GM12878 (cell line): ENCODE data around the gene SCRN2. TPM values are rescaled to one million over a fixed set of nuclear protein-coding genes. Genes with fewer than 3 reads are reported as not detected.

Experiments used
- ATAC-seq: fragments of 200-7000 bp; cut with Tn5 transposase; 3 replicates; pipeline ENCODE4 v1.9.1; 2020; ENCODE audit warnings: mild to moderate bottlenecking, moderate library complexity
- BruUV-seq: library from RNA; stranded (reverse); fragments of 400-500 nt; replicated peaks from 2 replicates; lab custom pipeline; 2021; lab: Mats Ljungman, UMichigan
- CTCF ChIA-PET: fragments of 300-600 bp; sonication (Branson Sonifier 250); formaldehyde crosslinking; extraction: SDS; loops from one replicate; lab custom pipeline; 2021; ENCODE audit warnings: inconsistent platforms; lab: Yijun Ruan, JAX
- POLR2A ChIA-PET: fragments of 350-600 bp; formaldehyde crosslinking; extraction: SDS; loops from one replicate; lab custom pipeline; 2021; ENCODE audit warnings: inconsistent platforms; lab: Charles Lee
- RAD21 ChIA-PET: fragments of 300-600 bp; sonication (Branson Sonifier 250); formaldehyde crosslinking; loops from one replicate; lab custom pipeline; 2023; ENCODE audit warnings: antibody characterized with exemption; ENCODE audit not compliant: unreplicated experiment; lab: Charles Lee
- SMC1A ChIA-PET: fragments of 300-600 bp; sonication (Branson Sonifier 250); formaldehyde crosslinking; loops from one replicate; lab custom pipeline; 2023; ENCODE audit not compliant: unreplicated experiment, uncharacterized antibody; lab: Charles Lee
- DNase-seq: peaks from one replicate; pipeline ENCODE4 v3.0.0-alpha.2; 2011; ENCODE audit warnings: low read depth, low spot score
- FAIRE-seq: peaks from 3 replicates; lab custom pipeline; 2011; peaks lifted over from hg19 to GRCh38; lab: Jason Lieb, UNC
- H2AFZ ChIP-seq: 2 replicates; pipeline ENCODE4 v1.6.0; 2011; ENCODE audit warnings: low read depth, low read length, control low read depth; ENCODE audit not compliant: control insufficient read depth
- H3K27ac ChIP-seq: 2 replicates; pipeline ENCODE4 v1.5.1; 2011; ENCODE audit warnings: control low read depth; ENCODE audit not compliant: control insufficient read depth, insufficient read depth
- H3K27me3 ChIP-seq, 2 experiments: replicated peaks in 1 of 2; 2 replicates each; pipeline versions ENCODE4 v1.6.0 to v1.6.1; 2011; ENCODE audit warnings: low read length in 1 of 2; ENCODE audit not compliant: control insufficient read depth in 2 of 2, insufficient read depth in 2 of 2
- H3K36me3 ChIP-seq, 2 experiments: 2 replicates each; pipeline ENCODE4 v1.5.1; 2011; ENCODE audit warnings: low read length in 1 of 2; ENCODE audit not compliant: control insufficient read depth in 2 of 2, insufficient read depth in 2 of 2
- H3K4me1 ChIP-seq: 2 replicates; pipeline ENCODE4 v1.6.1; 2011; ENCODE audit warnings: mild to moderate bottlenecking, low read length, moderate library complexity, mixed read lengths; ENCODE audit not compliant: control insufficient read depth, insufficient read depth
- H3K4me2 ChIP-seq: 2 replicates; pipeline ENCODE4 v1.6.0; 2011; ENCODE audit warnings: control low read depth; ENCODE audit not compliant: control insufficient read depth, insufficient read depth
- H3K4me3 ChIP-seq: fragments of 200-600 bp; sonication (generic); 2 replicates; pipeline ENCODE4 v1.5.1; 2016
- H3K79me2 ChIP-seq: 2 replicates; pipeline ENCODE4 v1.6.0; 2011; ENCODE audit warnings: low read length; ENCODE audit not compliant: control insufficient read depth, insufficient read depth
- H3K9ac ChIP-seq: 2 replicates; pipeline ENCODE4 v1.8.0; 2011; ENCODE audit warnings: low read length, control low read depth, mixed read lengths; ENCODE audit not compliant: control insufficient read depth, insufficient read depth
- H3K9me3 ChIP-seq: replicated peaks from 3 replicates; pipeline ENCODE4 v1.5.1; 2011; ENCODE audit warnings: mild to moderate bottlenecking, low read length; ENCODE audit not compliant: control insufficient read depth, insufficient read depth
- H4K20me1 ChIP-seq: 2 replicates; pipeline ENCODE4 v1.6.0; 2011; ENCODE audit not compliant: control insufficient read depth, insufficient read depth
- HCFC1 ChIP-seq: fragments of 150-350 bp; IDR thresholded peaks from 2 replicates; pipeline ENCODE4 v1.6.1; 2014; ENCODE audit warnings: low read length
- JUND ChIP-seq: IDR thresholded peaks from 2 replicates; pipeline ENCODE4 v1.6.1; 2012; ENCODE audit warnings: low read depth, mild to moderate bottlenecking, low read length, improper control_type of control experiment, moderate library complexity
- KAT2A ChIP-seq: conservative IDR thresholded peaks from 2 replicates; pipeline ENCODE4 v1.6.1; 2011; ENCODE audit warnings: low read depth, low read length; ENCODE audit not compliant: control insufficient read depth
- LARP7 ChIP-seq: fragments of 450-650 bp; IDR thresholded peaks from 2 replicates; pipeline ENCODE4 v1.6.1; 2017; ENCODE audit warnings: mild to moderate bottlenecking
- MYB ChIP-seq: fragments of 150-350 bp; IDR thresholded peaks from 2 replicates; pipeline ENCODE4 v1.6.1; 2014; ENCODE audit warnings: mild to moderate bottlenecking, low read depth, low read length, borderline replicate concordance
- NFYA ChIP-seq: IDR thresholded peaks from 2 replicates; pipeline ENCODE4 v1.6.1; 2011; ENCODE audit warnings: low read depth, mild to moderate bottlenecking, low read length, improper control_type of control experiment, borderline replicate concordance
- NR2C1 ChIP-seq: fragments of 450-650 bp; IDR thresholded peaks from 2 replicates; pipeline ENCODE4 v1.6.1; 2017; ENCODE audit warnings: antibody characterized with exemption, mild to moderate bottlenecking, moderate library complexity
- NR2C2 ChIP-seq: IDR thresholded peaks from 2 replicates; pipeline ENCODE4 v1.6.1; 2011; ENCODE audit warnings: borderline replicate concordance, low read depth; ENCODE audit not compliant: control insufficient read depth, insufficient read length
- NR2F1 ChIP-seq: fragments of 450-650 bp; conservative IDR thresholded peaks from 2 replicates; pipeline ENCODE4 v1.6.1; 2017; ENCODE audit warnings: mild to moderate bottlenecking
- PAX5 ChIP-seq: IDR thresholded peaks from 2 replicates; pipeline ENCODE4 v1.6.1; 2011; ENCODE audit warnings: low read depth, low read length, borderline replicate concordance
- PBX3 ChIP-seq: IDR thresholded peaks from 2 replicates; pipeline ENCODE4 v1.6.1; 2011; ENCODE audit warnings: mild to moderate bottlenecking, low read depth, low read length, moderate library complexity; ENCODE audit not compliant: insufficient replicate concordance
- POU2F2 ChIP-seq: IDR thresholded peaks from 3 replicates; pipeline ENCODE4 v1.6.1; 2011; ENCODE audit warnings: low read depth, mild to moderate bottlenecking, low read length, borderline replicate concordance
- REST ChIP-seq: IDR thresholded peaks from 2 replicates; pipeline ENCODE4 v1.6.1; 2012; ENCODE audit warnings: mild to moderate bottlenecking, low read depth, low read length
- WRNIP1 ChIP-seq: IDR thresholded peaks from 2 replicates; pipeline ENCODE4 v1.6.1; 2011; ENCODE audit warnings: low read depth, low read length, improper control_type of control experiment, borderline replicate concordance
- WGBS: methylation state at CpG from one replicate; pipeline ENCODE4 v1.1.6; 2016; ENCODE audit warnings: low lambda C conversion rate; ENCODE audit not compliant: insufficient replicate concordance, insufficient coverage; ENCODE audit errors: missing lambda C conversion rate; 5-methylcytosine and 5-hydroxymethylcytosine counted together
- in situ Hi-C: fragments of 300-500 bp; cut with MboI; formaldehyde crosslinking; loops from 9 replicates; pipeline ENCODE4 v1.14.3; 2018; ENCODE audit warnings: mixed read lengths
- intact Hi-C: fragments of 100-400 bp; cut with micrococcal nuclease; formaldehyde crosslinking; loops from one replicate; pipeline ENCODE4 v1.14.2; 2022; ENCODE audit not compliant: unreplicated experiment
- polyA plus RNA-seq, 11 experiments: library from polyadenylated mRNA; depleted of rRNA in 4 of 11; unstranded in 6 of 11; stranded (reverse) in 5 of 11; fragments of >200 nt; fragmentation: Nextera tagmentation in 4 of 11; fragmentation: Illumina TruSeq in 1 of 11; extraction: Ambion mirVana in 4 of 11; extraction: Trizol in 1 of 11; gene quantifications; 1 replicate in 1 of 11; 2 replicates in 10 of 11; pipeline versions ENCODE4 v1.2.1 to v1.2.3, GENCODE V29; 2011 to 2016; ENCODE audit warnings: inconsistent platforms in 2 of 11, missing spikeins in 2 of 11, low read depth in 1 of 11
- total RNA-seq, 4 experiments: library from RNA; depleted of rRNA in 3 of 4; stranded (reverse); fragments of >200 nt in 3 of 4; fragmentation: Illumina TruSeq in 1 of 4; extraction: Trizol in 1 of 4; gene quantifications; 2 replicates each; pipeline versions ENCODE4 v1.2.1 to v1.2.3, GENCODE V29; 2013 to 2021
- TF ChIP-seq, protein P1 (sequence below): fragments of 450-650 bp; IDR thresholded peaks from 2 replicates; pipeline ENCODE4 v1.6.1; 2014; ENCODE audit warnings: mild to moderate bottlenecking

Gene SCRN2
- total and polyA plus RNA-seq, 10 of the 15 experiments (the other 5 are each of a cell fraction or from before 2014, with no cell fraction given), result 0.34 to 33.3 (median 20.1) TPM

GRCh38 chr17:47884427-47884740, 43.3 kb upstream of the SCRN2 start:
- Histone ChIP-seq H3K36me3 (no peaks in the 10 kb centered on the region), H3K4me2 (no peak overlapping the region), H3K9me3 (no peaks in the 10 kb centered on the region), H3K27me3 (no peaks in the 10 kb centered on the region; a peak in 1 of 4 replicates), H2AFZ (no peak overlapping the region), H3K27ac (no peak overlapping the region), H3K4me1 (no peaks in the 10 kb centered on the region), H3K79me2 (no peaks in the 10 kb centered on the region), H4K20me1 (no peaks in the 10 kb centered on the region), H3K4me3 (no peak overlapping the region), H3K9ac (no peak overlapping the region)
- ATAC-seq (no peak), FAIRE-seq (no peak), DNase-seq (no peak)
- intact Hi-C loops (no loop called here), in situ Hi-C loops (no loop called here)
- ChIA-PET CTCF (interaction anchor here (0.8 to 14.9 kb wide), 4 partner anchors 11 to 86 kb away, joined by 3 to 502 read pairs (median 4); partner anchors contain the start of genes CDK5RAP3, SCRN2 and SP6), POLR2A (interaction anchor here (1.0 kb wide), 1 partner anchor 13 kb away, joined by 3 read pairs; no protein-coding TSS in a partner anchor), RAD21 (interaction anchor here (10.9 kb wide), 1 partner anchor 42 kb away, joined by 206 read pairs; the partner anchor contains the start of gene SCRN2), SMC1A (interaction anchor here (14.5 kb wide), 1 partner anchor 37 kb away, joined by 231 read pairs; the partner anchor contains the start of genes SCRN2 and SP6)
- TF ChIP-seq MYB (no peak), HCFC1 (no peak), NR2C2 (no peak), REST (no peak), JUND (no peak), NFYA (no peak), KAT2A (no peak), LARP7 (no peak), NR2C1 (no peak), NR2F1 (no peak), POU2F2 (no peak), PAX5 (no peak), WRNIP1 (no peak), PBX3 (no peak)
- TF ChIP-seq, protein P1, sequence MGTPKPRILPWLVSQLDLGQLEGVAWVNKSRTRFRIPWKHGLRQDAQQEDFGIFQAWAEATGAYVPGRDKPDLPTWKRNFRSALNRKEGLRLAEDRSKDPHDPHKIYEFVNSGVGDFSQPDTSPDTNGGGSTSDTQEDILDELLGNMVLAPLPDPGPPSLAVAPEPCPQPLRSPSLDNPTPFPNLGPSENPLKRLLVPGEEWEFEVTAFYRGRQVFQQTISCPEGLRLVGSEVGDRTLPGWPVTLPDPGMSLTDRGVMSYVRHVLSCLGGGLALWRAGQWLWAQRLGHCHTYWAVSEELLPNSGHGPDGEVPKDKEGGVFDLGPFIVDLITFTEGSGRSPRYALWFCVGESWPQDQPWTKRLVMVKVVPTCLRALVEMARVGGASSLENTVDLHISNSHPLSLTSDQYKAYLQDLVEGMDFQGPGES, result no peak
- no TSS peak for BruUV-seq
- 16% methylated on average over 5 of the region's 5 CpGs for WGBS
